Cerebellar cortex (tissue), 1 donor: Measurements from ENCODE around the gene ABHD3.
"Not testable (repeated sequence)": the region's sequence is repeated elsewhere in the genome, so short reads cannot be mapped to it uniquely, and the experiment has no call there.

Source experiments
- DNase-seq: peaks from one replicate; pipeline ENCODE4 v3.0.0-alpha.2; 2015; ENCODE audit warnings: low spot score

ABHD3 gene

GRCh38 chr18:21704603-21705364 lies at the start of gene ABHD3:
Gene ABHD3 (minus strand): TSS chr18:21704774. CDS start chr18:21704665, 109 bp downstream.
- DNase-seq: peak; percentile 92

GRCh38 chr18:21747764-21748693 lies 43.5 kb upstream of the ABHD3 start:
- no peak for DNase-seq

DNA sequence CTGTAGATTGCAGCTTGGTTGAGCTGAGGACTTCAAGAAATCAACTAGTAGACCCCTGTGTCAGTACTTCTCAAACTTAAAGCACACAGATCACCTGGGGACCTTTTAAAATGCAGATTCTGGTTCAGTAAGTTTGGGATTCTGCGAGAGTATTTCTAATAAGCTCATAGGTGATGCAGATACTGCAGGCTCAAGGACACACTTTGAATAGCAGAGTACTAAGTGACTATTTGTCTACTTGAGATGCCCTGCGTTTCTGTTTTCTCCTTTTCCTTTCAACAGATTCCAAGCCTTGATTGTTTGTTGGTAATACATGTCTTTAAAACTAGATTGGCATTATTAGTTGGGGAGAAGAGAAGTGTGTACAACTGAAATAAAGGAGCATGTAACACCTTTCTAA lies 42.7 kb upstream of the ABHD3 start:
- no peak for DNase-seq

DNA sequence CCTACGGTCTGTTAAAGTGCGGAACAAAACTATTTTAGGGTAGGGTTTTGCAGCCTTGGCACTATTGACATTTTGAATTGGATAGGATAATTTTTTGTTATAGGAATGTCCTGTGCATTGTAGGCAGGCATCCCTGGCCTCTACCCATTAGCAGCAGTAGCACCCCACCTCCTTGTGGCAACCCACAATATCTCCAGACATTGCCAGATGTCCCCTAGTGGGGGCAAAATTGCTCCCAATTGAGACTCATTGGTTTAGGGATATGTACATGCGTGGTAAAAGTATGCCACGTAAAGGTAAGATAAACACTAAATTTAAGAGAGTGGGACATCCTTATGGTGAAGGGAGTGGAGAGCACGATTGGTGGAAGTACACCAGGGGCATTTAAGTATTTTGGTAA lies 40.7 kb upstream of the ABHD3 start:
- no peak for DNase-seq

- DNase-seq: no peak
Measured at GRCh38 chr18:21743166-21743832, 38.7 kb upstream of the ABHD3 start.

- DNase-seq: no peak
Measured at GRCh38 chr18:21742315-21742687, 37.7 kb upstream of the ABHD3 start.

GRCh38 chr18:21741562-21742314 lies 37.2 kb upstream of the ABHD3 start:
- peak; percentile 50 for DNase-seq

- no peak for DNase-seq
Measured at GRCh38 chr18:21741312-21741561, 36.7 kb upstream of the ABHD3 start.

GRCh38 chr18:21740538-21741311 lies 36.2 kb upstream of the ABHD3 start, which contains the start of gene MIB1:
Gene MIB1 (plus strand): TSS chr18:21740792. CDS start chr18:21741584, 792 bp downstream.
- DNase-seq: peak; percentile 98

GRCh38 chr18:21739604-21740537 lies 35.3 kb upstream of the ABHD3 start:
- DNase-seq: peak; percentile 48

GRCh38 chr18:21736926-21737325 lies 32.4 kb upstream of the ABHD3 start:
- not testable (repeated sequence) for DNase-seq

DNA sequence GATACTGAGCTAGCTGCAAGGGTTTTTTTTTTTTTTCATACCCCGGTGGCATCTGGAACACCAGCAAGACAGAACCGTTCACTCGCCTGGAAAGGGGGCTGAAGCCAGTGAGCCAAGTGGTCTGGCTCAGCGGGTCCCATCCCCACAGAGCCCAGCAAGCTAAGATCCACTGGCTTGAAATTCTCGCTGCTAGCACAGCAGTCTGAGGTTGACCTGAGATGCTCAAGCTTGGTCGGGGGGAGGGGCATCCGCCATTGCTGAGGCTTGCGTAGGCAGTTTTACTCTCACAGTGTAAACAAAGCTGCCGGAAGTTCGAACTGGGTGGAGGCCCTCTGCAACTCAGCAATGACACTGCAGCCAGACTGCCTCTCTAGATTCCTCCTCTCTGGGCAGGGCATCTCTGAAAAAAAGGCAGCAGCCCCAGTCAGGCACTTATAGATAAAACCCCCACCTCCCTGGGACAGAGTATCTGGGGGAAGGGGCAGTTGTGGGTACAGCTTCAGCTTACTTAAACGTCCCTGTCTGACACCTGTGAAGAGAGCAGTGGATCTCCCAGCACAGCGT lies 31.0 kb upstream of the ABHD3 start:
- DNase-seq: no peak

GRCh38 chr18:21733011-21733410 lies 28.4 kb upstream of the ABHD3 start:
- DNase-seq: no peak

GRCh38 chr18:21727702-21728101 lies 23.1 kb upstream of the ABHD3 start:
- DNase-seq: no peak

GRCh38 chr18:21725201-21725600 lies 20.6 kb upstream of the ABHD3 start:
- DNase-seq: no peak

DNA sequence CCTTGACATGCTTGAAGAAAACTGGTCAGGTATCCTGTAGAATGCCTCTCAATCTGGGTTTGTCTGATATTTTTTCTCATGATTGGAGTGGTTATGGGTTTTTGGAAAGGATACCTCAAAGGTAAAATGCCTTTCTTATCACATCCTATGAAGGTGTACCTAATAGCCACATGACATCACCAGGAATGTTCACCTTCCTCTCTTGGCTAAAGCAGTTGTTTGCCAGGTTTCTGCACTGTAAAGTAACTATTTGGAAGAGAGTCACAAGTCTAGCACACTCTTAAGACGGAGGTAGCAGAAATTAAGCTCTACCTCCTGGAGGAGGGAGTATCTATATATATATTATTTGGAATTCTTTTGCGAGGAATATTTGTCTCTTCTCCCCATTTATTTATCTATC lies 18.1 kb upstream of the ABHD3 start:
- DNase-seq: no peak

- DNase-seq: no peak
Measured at GRCh38 chr18:21714474-21714873, 9.9 kb upstream of the ABHD3 start.

DNA sequence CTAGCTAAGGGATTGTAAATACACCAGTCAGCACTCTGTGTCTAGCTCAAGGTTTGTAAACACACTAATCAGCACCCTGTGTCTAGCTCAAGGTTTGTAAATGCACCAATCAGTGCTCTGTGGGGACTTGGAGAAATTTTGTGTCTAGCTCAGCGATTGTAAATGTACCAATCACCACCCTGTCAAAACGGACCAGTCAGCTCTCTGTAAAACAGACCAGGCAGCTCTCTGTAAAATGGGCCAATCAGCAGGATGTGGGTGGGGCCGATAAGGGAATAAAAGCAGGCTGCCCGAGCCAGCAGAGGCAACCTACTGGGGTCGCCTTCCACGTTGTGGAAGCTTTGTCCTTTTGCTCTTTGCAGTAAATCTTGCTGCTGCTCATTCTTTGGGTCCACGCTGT lies 2.6 kb upstream of the ABHD3 start:
- not testable (repeated sequence) for DNase-seq

- no peak for DNase-seq
Measured at GRCh38 chr18:21706386-21706865, 1.9 kb upstream of the ABHD3 start.
